NCI-H460 (cell line): ENCODE results near the gene LRRC31. TPM values are rescaled to one million over a fixed set of nuclear protein-coding genes. Genes with fewer than 3 reads are reported as not detected.

Experiments used
- DNase-seq: peaks from one replicate; pipeline ENCODE4 v3.0.0-alpha.2; 2016; ENCODE audit warnings: low read depth; ENCODE audit errors: extremely low read depth
- total RNA-seq: library from RNA; depleted of rRNA; stranded (reverse); fragments of >200 nt; shearing (Covaris generic); gene quantifications from 2 replicates; pipeline ENCODE4 v1.2.3, GENCODE V29; 2014

Gene LRRC31
- total RNA-seq, 1 experiment from 2014 or later: not detected

GRCh38 chr3:169865176-169865767 is 4.5 kb downstream of the LRRC31 start:
- no peak for DNase-seq

DNA sequence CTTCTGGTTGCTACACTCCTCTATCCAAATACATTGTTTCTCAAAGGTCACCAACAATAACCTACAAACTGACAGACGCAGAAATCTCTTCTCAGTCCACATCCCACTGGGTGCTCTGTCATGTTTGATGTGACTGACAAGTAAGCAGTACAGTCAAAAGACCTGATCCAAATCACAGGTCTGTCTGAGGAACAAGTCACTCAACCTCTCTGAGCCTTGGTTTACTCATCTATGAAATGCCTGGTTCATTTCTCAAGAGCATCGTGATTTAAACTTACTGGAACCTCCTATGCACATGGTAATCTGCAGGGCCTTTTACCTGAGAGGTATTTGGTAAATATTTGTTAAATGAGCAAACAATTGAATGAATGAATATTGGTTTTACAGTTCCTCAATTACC is 5.5 kb downstream of the LRRC31 start:
- DNase-seq: no peak

GRCh38 chr3:169863458-169863899 is 6.3 kb downstream of the LRRC31 start:
- DNase-seq: peak; percentile 36

DNA sequence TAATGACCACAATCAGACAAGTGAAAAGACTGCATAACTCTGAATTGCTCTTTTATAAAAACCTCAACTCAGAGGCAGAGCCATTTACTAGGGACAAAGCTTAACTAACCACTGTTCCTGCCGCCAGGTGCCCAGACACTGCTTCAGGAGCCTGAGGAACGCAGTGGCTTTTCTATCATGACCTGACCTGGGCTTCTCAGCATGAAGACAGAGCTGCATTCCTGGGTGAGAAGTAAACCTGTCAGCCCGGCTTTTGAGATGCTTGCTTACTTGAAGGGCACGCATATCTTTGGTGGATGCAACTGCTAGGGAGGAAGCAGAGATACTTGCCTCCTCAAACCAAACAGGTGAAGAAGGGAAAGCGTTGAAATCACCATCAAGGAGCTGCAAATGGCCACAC is 7.9 kb downstream of the LRRC31 start:
- no peak for DNase-seq

DNA sequence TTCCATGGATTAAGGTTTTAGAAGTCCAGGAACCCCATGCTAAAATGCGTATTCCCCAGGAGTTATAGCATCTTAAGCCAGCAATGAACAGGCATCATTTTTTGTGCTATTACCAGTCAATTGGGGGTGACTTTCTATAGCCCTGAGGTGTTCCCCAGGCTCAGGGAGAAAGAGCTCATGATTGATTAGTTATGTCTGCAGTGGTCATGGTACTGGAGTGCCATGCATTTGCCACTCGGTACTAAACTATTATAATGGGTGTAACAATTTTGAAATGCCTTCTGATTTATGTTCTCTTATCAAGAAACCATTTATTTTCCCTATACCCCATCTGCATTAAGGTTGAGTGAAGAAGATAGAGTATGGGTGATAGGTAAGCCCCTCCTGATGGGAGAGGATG is 11.9 kb downstream of the LRRC31 start:
- DNase-seq: no peak

GRCh38 chr3:169855514-169855913 is 14.2 kb downstream of the LRRC31 start:
- DNase-seq: no peak

GRCh38 chr3:169850618-169851017 is 19.1 kb downstream of the LRRC31 start:
- no peak for DNase-seq

DNA sequence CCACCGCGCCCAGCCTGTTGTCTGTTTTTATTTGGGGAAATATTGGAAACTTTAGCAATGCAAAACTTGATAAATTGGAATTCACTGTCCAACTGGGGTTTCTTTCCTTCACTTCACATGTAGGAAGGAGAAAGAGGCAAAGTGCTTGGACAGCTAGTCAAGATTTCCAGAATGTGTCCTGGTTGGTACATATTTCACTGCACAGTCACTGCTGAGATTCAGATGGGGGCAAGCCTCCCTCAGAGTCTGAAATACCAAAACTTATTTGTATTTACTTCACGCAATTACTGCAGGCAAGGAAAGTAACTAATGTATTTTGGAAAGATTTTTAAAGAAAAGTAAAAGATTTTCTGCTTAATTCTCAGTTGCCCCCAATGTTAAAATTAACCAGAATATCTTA is 21.0 kb downstream of the LRRC31 start:
- no peak for DNase-seq

DNA sequence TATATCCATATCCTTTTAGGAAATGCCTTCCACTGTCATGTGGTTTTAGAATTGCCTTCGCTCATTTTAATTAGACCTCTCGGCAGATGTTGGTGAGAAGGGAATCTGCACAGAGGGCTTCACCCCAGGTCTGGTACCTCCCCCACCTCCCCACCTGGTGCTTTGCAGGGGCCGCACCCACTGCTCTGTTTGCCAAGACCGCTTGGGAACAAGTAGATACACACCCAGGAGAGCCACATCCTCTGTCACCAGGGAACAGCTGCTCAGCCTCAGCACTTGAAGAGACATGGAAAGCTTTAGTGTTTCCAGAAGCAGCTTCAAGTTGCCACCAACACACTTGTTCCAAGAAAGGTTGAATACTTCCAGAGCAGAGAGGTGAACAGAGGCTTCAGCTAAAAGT is 21.8 kb downstream of the LRRC31 start:
- no peak for DNase-seq

DNA sequence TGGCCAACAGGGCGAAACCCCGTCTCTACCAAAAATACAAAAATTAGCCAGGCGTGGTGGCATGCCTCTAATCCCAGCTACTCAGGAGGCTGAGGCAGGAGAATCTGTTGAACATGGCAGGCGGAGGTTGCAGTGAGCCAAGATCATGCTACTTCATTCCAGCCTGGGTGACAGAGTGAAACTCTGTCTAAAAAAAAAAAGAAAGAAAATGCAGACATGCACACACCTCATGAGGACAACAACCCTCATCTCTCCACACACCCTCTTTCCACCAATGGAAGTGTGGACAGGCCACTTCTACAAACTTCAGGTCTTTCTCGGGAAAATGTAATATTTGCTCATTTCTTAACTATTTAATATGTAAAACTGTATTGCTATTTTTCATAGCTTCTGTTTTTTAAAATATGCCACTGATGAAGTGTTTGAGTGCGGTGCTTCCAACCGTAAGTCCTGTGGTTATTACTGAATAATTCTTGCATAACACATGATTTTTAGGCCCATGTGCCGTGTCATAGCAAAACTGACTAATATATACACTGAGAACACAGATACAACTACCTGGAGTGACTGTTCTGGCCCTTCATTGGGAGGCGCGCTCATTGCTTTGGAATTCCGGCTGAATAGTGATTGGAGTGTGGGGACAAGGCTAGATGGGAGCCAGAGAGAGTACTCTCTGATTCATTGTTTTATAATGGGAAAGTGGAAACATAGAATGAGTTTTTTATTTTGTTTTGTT is 23.1 kb downstream of the LRRC31 start:
- no peak for DNase-seq

GRCh38 chr3:169842960-169843359 is 26.8 kb downstream of the LRRC31 start:
- DNase-seq: no peak

GRCh38 chr3:169841171-169841570 is 28.6 kb downstream of the LRRC31 start:
- DNase-seq: no peak

GRCh38 chr3:169838511-169839030 is 31.2 kb downstream of the LRRC31 start:
- no peak for DNase-seq

DNA sequence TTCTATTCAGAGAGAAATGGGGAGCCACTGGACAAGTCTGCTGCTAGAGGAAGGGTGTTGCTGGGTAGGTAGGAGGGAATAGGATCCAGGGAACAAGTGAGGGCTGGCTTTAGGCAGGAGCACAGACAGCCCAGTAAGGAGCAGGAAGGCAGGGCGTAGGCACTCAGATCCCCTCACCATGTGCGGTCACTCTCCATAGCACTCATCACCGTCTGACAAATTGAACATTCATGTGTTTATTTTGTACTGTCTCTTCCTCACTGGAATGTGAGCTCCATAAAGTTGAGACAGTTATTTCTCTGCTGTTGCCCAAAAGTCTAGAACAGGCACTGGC is 32.8 kb downstream of the LRRC31 start:
- DNase-seq: no peak

GRCh38 chr3:169836078-169836941 is 33.4 kb downstream of the LRRC31 start:
- DNase-seq: no peak

- no peak for DNase-seq
These were observed 34.2 kb downstream of the LRRC31 start for GRCh38 chr3:169835533-169835932.

DNA sequence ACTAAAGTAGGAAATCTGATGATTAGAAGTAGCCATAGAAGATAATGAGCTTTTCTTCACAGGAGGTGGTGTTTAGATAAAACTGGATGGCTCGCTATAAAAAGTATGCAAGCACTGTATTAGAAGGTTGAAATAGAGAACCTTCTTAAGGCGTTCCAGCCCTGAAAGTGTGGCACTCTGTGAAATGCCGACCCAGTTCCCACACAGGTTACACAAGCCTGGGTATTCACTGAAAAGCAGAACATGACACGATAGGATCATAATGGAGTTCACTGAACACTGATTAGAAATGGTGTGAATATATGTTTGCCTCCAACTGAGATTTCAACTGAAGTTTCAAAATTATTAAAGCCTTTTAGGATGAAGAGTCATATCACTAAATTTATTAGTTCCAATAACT is 42.0 kb downstream of the LRRC31 start:
- DNase-seq: no peak

DNA sequence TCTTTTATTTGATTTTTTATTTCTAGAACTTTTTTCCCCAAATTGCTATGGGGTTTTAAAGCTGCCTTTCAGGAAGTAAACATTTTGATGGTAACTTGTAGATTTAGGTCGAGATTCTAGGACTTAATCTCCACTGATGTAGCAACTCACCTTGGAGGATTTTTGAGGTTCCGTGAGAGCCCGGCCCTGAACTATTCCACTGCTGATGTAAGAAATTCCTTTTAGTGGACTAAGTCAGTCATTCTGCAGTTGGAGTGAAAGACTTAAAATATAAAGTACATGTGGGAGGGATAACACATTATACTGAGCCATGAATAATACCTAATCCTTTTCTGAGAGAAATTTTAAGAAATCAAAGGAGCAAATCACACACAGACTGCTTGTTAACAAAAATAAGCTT is 44.4 kb downstream of the LRRC31 start:
- no peak for DNase-seq

- DNase-seq: no peak
These were observed 46.8 kb downstream of the LRRC31 start for GRCh38 chr3:169822983-169823382.

DNA sequence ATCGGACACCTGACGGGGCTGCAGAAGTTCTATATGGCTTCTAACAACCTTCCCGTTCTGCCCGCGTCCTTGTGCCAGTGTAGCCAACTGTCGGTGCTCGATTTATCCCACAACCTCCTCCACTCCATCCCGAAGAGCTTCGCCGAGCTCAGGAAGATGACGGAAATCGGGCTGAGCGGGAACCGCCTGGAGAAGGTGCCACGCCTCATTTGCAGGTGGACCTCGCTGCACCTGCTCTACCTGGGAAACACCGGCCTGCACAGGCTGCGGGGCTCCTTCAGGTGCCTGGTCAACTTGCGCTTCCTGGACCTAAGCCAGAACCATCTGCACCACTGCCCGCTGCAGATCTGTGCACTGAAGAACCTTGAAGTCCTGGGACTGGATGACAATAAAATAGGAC is 47.2 kb downstream of the LRRC31 start:
- DNase-seq: no peak

DNA sequence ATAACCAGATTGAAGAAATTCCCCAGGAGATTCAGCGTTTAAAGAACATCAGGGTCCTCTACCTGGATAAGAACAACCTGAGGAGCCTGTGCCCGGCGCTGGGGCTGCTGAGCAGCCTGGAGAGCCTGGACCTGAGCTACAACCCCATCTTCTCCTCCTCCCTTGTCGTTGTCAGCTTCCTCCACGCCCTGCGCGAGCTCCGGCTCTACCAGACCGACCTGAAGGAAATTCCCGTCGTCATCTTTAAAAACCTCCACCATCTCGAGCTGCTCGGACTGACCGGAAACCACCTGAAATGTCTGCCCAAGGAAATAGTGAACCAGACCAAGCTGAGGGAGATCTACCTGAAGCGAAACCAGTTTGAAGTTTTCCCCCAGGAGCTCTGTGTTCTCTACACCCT is 47.6 kb downstream of the LRRC31 start:
- no peak for DNase-seq

DNA sequence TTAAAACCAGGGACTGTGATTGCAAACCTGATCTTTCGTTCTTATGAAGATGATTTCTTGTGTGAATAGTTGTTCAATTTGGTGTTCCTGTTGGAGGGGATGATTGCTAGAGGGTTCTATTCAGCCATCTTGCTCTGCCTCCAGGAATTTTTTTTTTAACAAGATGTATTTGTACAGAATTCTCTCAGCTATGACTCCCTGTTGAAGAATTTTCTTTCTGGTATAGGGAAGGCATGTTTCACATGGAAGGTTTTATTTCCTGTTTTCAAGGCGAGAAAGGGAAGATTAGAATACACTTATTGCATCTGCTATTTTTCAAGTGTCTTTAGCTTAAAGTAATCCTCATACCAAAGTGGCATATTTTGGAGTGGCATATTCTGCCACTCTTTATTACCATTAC is 51.4 kb downstream of the LRRC31 start:
- DNase-seq: no peak
